ENCODE results near the gene RASL11B. TPM values are rescaled to one million over a fixed set of nuclear protein-coding genes. Genes with fewer than 3 reads are reported as not detected.

RASL11B gene
- total and polyA plus RNA-seq, 12 donors: 1.3 to 11.0 (median 3.3) TPM

GRCh38 chr4:52892880-52893279 is 30.8 kb downstream of the RASL11B start:
- Histone ChIP-seq H3K27me3 (no peaks in the 10 kb centered on the region), H3K27ac (no peak overlapping the region), H3K4me1 (replicated peaks in 1 of 2) (no peaks in the 10 kb centered on the region), H3K4me3 (no peak overlapping the region), H3K9me3 (replicated peaks in 1 of 3) (no peaks in the 10 kb centered on the region), H3K36me3 (replicated peaks in 1 of 2) (no peaks in the 10 kb centered on the region)
- no peak for DNase-seq
- intact Hi-C loops (cut with DNase I): no loop called here
- TF ChIP-seq POLR2A (IDR thresholded peaks at IDR 0.05): no peak
- TF ChIP-seq CTCF (IDR thresholded peaks at IDR 0.05): no peak
- 82 to 95% (median 91%) methylated on average over 3 of the region's 3 CpGs for WGBS, 4 donors

- no peaks in the 10 kb centered on the region for H3K9me3 ChIP-seq (replicated peaks in 1 of 3)
- intact Hi-C loops (cut with DNase I): no loop called here
- H3K27me3 ChIP-seq: no peaks in the 10 kb centered on the region
- H3K4me1 ChIP-seq (replicated peaks in 1 of 2): no peaks in the 10 kb centered on the region
- TF ChIP-seq CTCF (IDR thresholded peaks at IDR 0.05): no peak
- TF ChIP-seq POLR2A (IDR thresholded peaks at IDR 0.05): no peak
- WGBS, 4 donors: 87 to 100% (median 95%) methylated on average over 1 of the region's 1 CpG
- DNase-seq: no peak
- H3K4me3 ChIP-seq: no peak overlapping the region
- no peak overlapping the region for H3K27ac ChIP-seq
- no peaks in the 10 kb centered on the region for H3K36me3 ChIP-seq (replicated peaks in 1 of 2)
These were observed 32.3 kb downstream of the RASL11B start for GRCh38 chr4:52894443-52894842.

- no peaks in the 10 kb centered on the region for H3K36me3 ChIP-seq (replicated peaks in 1 of 2)
- no peak for DNase-seq
- WGBS, 4 donors: 95 to 98% (median 97%) methylated on average over 4 of the region's 4 CpGs
- intact Hi-C loops (cut with DNase I): no loop called here
- no peak overlapping the region for H3K27ac ChIP-seq
- H3K9me3 ChIP-seq (replicated peaks in 1 of 3): no peaks in the 10 kb centered on the region
- no peak overlapping the region for H3K4me3 ChIP-seq
- H3K27me3 ChIP-seq: no peaks in the 10 kb centered on the region
- peaks cover 5 to 6% of the 10 kb centered on the region in 2 donors for H3K4me1 ChIP-seq (replicated peaks in 1 of 2)
- no peak for TF ChIP-seq CTCF (IDR thresholded peaks at IDR 0.05)
- no peak for TF ChIP-seq POLR2A (IDR thresholded peaks at IDR 0.05)
These were observed 41.2 kb downstream of the RASL11B start for GRCh38 chr4:52903273-52903672.

- H3K27me3 ChIP-seq: no peaks in the 10 kb centered on the region
- TF ChIP-seq POLR2A (IDR thresholded peaks at IDR 0.05) (no peak), CTCF (IDR thresholded peaks at IDR 0.05) (no peak)
- H3K4me1 ChIP-seq (replicated peaks in 1 of 2): peaks cover 5 to 6% of the 10 kb centered on the region in 2 donors
- H3K9me3 ChIP-seq (replicated peaks in 1 of 3): no peaks in the 10 kb centered on the region
- H3K36me3 ChIP-seq (replicated peaks in 1 of 2): no peaks in the 10 kb centered on the region
- 46 to 76% (median 60%) methylated on average over 4 of the region's 4 CpGs for WGBS, 4 donors
- H3K27ac ChIP-seq: no peak overlapping the region
- no peak overlapping the region for H3K4me3 ChIP-seq
- intact Hi-C loops (cut with DNase I): no loop called here
- DNase-seq: peak in 6 of 7 donors; percentile 29 to 62 (median 44)
These were observed 42.3 kb downstream of the RASL11B start for GRCh38 chr4:52904421-52904820.

Data from adrenal gland (tissue), 12 donors.